GM23338 (cell line): Measurements from ENCODE around the gene OLFML2B. TPM values are rescaled to one million over a fixed set of nuclear protein-coding genes. Genes with fewer than 3 reads are reported as not detected.
A peak's percentile ranks its signal among the peaks of the same experiment; 100 is the strongest.

ENCODE experiments used
- ATAC-seq: fragments of 200-7000 bp; cut with Tn5 transposase; 3 replicates; pipeline ENCODE4 v1.9.1; 2020
- DNase-seq: peaks from one replicate; pipeline ENCODE4 v3.0.0-alpha.2; 2015; ENCODE audit warnings: low spot score
- H2AFZ ChIP-seq: fragments of 200-600 bp; sonication (generic); 2 replicates; pipeline ENCODE4 v1.8.0; 2016; ENCODE audit warnings: antibody characterized with exemption, mild to moderate bottlenecking, moderate library complexity
- H3F3A ChIP-seq: fragments of 200-600 bp; sonication (generic); replicated peaks from 2 replicates; pipeline ENCODE4 v1.8.0; 2017; ENCODE audit warnings: antibody characterized with exemption, mixed run types, low read depth
- H3K27ac ChIP-seq: fragments of 200-600 bp; sonication (generic); 2 replicates; pipeline ENCODE4 v1.6.1; 2016; ENCODE audit warnings: low read depth
- H3K27me3 ChIP-seq: fragments of 200-600 bp; sonication (generic); 2 replicates; pipeline ENCODE4 v1.8.0; 2016; ENCODE audit warnings: mild to moderate bottlenecking, mixed run types, moderate library complexity; ENCODE audit not compliant: insufficient read depth
- H3K36me3 ChIP-seq: fragments of 200-600 bp; sonication (generic); 2 replicates; pipeline ENCODE4 v1.8.0; 2016; ENCODE audit warnings: mild to moderate bottlenecking; ENCODE audit not compliant: insufficient read depth
- H3K4me1 ChIP-seq: fragments of 200-600 bp; sonication (generic); 2 replicates; pipeline ENCODE4 v1.8.0; 2016; ENCODE audit warnings: mild to moderate bottlenecking, moderate library complexity; ENCODE audit not compliant: insufficient read depth
- H3K4me2 ChIP-seq: fragments of 200-600 bp; sonication (generic); 2 replicates; pipeline ENCODE4 v1.7.1; 2017; ENCODE audit warnings: mixed run types
- H3K4me3 ChIP-seq: fragments of 200-600 bp; sonication (generic); 2 replicates; pipeline ENCODE4 v1.6.1; 2016; ENCODE audit warnings: mixed run types
- H3K79me2 ChIP-seq: fragments of 200-600 bp; sonication (generic); replicated peaks from 2 replicates; pipeline ENCODE4 v1.8.0; 2017; ENCODE audit warnings: mild to moderate bottlenecking; ENCODE audit not compliant: insufficient read depth
- H3K9me2 ChIP-seq: fragments of 200-600 bp; sonication (generic); 2 replicates; pipeline ENCODE4 v1.8.0; 2017; ENCODE audit not compliant: insufficient read depth
- H4K20me1 ChIP-seq: fragments of 200-600 bp; sonication (generic); replicated peaks from 2 replicates; pipeline ENCODE4 v1.8.0; 2017; ENCODE audit warnings: mild to moderate bottlenecking; ENCODE audit not compliant: insufficient read depth
- H3K27ac Mint-ChIP-seq: 2 replicates; pipeline ENCODE4 v1.8.0; 2020; ENCODE audit warnings: inconsistent platforms, mild to moderate bottlenecking, moderate library complexity, mixed read lengths
- H3K27me3 Mint-ChIP-seq: 3 replicates; pipeline ENCODE4 v1.8.0; 2022; ENCODE audit warnings: low read depth, mild to moderate bottlenecking, moderate library complexity, mixed read lengths, inconsistent platforms; ENCODE audit not compliant: insufficient read depth, poor library complexity
- H3K36me3 Mint-ChIP-seq: 3 replicates; pipeline ENCODE4 v1.8.0; 2021; ENCODE audit warnings: low read depth, mild to moderate bottlenecking, inconsistent platforms, moderate library complexity, mixed read lengths
- H3K4me1 Mint-ChIP-seq: 3 replicates; pipeline ENCODE4 v1.8.0; 2020; ENCODE audit warnings: mild to moderate bottlenecking, inconsistent platforms, mixed read lengths
- H3K4me3 Mint-ChIP-seq: 3 replicates; pipeline ENCODE4 v1.8.0; 2021; ENCODE audit warnings: moderate library complexity, mild to moderate bottlenecking, inconsistent platforms, mixed read lengths
- H3K9me3 Mint-ChIP-seq: 3 replicates; pipeline ENCODE4 v1.8.0; 2020; ENCODE audit warnings: moderate library complexity, mild to moderate bottlenecking, inconsistent platforms, mixed read lengths
- CREB1 ChIP-seq: fragments of 250-450 bp; sonication (Bioruptor Pico); IDR thresholded peaks from 2 replicates; pipeline ENCODE4 v1.5.0; 2020; ENCODE audit warnings: low read depth, mild to moderate bottlenecking, moderate library complexity
- EZH2 ChIP-seq: fragments of 200-600 bp; sonication (generic); IDR thresholded peaks from one replicate; pipeline ENCODE4 v1.8.0; 2017; ENCODE audit warnings: antibody characterized with exemption, mild to moderate bottlenecking, low read depth; ENCODE audit not compliant: unreplicated experiment
- EZH2phosphoT487 ChIP-seq: fragments of 200-600 bp; sonication (generic); IDR thresholded peaks from one replicate; pipeline ENCODE4 v1.8.1; 2018; ENCODE audit warnings: antibody characterized with exemption; ENCODE audit not compliant: unreplicated experiment
- JUNB ChIP-seq: IDR thresholded peaks from one replicate; pipeline ENCODE4 v1.6.1; 2016; ENCODE audit warnings: antibody characterized with exemption; ENCODE audit not compliant: unreplicated experiment
- NANOG ChIP-seq: IDR thresholded peaks from 2 replicates; pipeline ENCODE4 v1.6.1; 2016; ENCODE audit warnings: antibody characterized with exemption, borderline replicate concordance
- STAT1 ChIP-seq: IDR thresholded peaks from one replicate; pipeline ENCODE4 v1.6.1; 2016; ENCODE audit warnings: antibody characterized with exemption; ENCODE audit not compliant: unreplicated experiment
- ZNF331 ChIP-seq: fragments of 250-450 bp; sonication (Bioruptor Pico); IDR thresholded peaks from 2 replicates; pipeline ENCODE4 v1.5.0; 2020; ENCODE audit warnings: low read depth, mild to moderate bottlenecking, moderate library complexity
- polyA plus RNA-seq: library from polyadenylated mRNA; unstranded; fragments of >200 nt; fragmentation: Nextera tagmentation; extraction: Ambion mirVana; gene quantifications from 2 replicates; pipeline ENCODE4 v1.2.1, GENCODE V29; 2016
- total RNA-seq: library from RNA; depleted of rRNA; stranded (reverse); fragments of >200 nt; shearing (Covaris generic); gene quantifications from 2 replicates; pipeline ENCODE4 v1.2.3, GENCODE V29; 2014
- TF ChIP-seq, protein P1 (sequence below), 2 experiments: fragments of 200-600 bp in 1 of 2; sonication (generic) in 1 of 2; conservative IDR thresholded peaks; 2 replicates each; pipeline versions ENCODE4 v1.5.1 to v1.6.1; 2016 to 2017; ENCODE audit warnings: antibody characterized with exemption in 2 of 2, low read depth in 2 of 2, mild to moderate bottlenecking in 2 of 2, moderate library complexity in 1 of 2
- TF ChIP-seq, protein P2 (sequence below): IDR thresholded peaks from 2 replicates; pipeline ENCODE4 v1.6.1; 2016; ENCODE audit warnings: antibody characterized with exemption

OLFML2B gene
- total and polyA plus RNA-seq, 2 experiments from 2014 or later: 2.9 to 4.3 TPM

DNA sequence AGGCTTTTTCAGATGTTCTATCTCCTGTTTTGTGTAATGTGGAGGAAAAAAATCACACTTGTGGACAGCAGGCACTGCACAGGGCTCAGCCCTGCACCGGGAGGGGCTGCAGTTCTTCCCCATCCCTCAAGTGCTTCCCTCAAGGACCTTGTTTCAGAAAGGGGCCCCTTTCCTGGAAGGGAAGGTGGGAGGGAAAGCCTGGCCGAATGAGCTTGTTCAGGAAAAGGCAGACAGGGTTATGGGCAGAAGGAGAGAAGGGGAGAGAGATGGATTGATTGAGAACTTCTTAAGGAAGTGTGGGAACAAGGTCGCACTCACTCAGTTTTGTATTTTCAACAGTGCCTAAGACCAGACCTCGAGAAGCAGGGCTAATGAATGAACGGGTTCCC lies 41.2 kb downstream of the OLFML2B start:
- no peaks in the 10 kb centered on the region for H3K27me3 ChIP-seq
- H4K20me1 ChIP-seq: no peaks in the 10 kb centered on the region

DNA sequence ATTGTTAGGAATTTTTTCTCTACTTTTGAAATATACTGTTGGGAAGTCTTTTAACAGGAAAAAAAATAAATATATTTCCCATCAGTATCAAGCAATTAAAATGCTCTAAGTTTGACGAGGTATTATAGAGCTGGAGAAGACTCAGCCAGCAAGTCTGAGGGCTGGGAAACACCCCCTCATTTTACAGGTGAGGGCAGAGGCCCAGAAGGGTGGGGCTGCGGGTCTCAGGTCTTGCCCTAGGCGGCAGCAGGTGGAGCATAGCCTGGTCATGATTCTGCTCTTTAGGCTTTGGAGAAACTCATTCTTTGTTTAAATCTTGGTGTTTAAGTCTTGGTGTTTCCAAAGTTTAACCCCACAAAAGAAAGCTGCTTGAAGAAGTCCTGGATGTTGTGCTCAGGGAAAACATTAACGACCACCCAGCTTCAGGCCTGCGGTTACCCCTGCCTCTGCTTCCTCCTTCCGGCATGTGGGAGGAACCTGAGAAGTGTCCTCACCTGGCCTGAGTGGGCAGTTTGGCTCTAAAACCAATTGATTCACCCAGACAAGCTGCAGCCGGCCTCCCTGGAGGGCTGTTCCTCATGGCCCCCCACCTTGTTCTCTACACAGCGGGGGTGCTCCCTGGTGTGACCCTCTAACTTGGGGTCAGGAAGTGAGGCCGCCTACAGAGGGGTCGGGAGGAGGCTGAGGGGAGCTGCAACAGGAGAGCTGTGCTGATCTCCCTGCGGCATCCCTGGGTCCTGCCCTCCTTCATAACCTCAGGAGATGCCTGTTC lies 41.7 kb downstream of the OLFML2B start:
- Mint-ChIP-seq H3K27ac (no peak overlapping the region), H3K27me3 (peaks cover 2% of the 10 kb centered on the region), H3K9me3 (peaks cover under 1% of the 10 kb centered on the region; the same call in 2 of the 3 replicates), H3K36me3 (peaks cover 5% of the 10 kb centered on the region; the same call in 1 of the 3 replicates), H3K4me1 (no peaks in the 10 kb centered on the region; the same call in 2 of the 3 replicates), H3K4me3 (no peak overlapping the region)
- no peaks in the 10 kb centered on the region for H4K20me1 ChIP-seq
- H3K4me3 ChIP-seq: no peak overlapping the region
- H3K4me2 ChIP-seq: no peak overlapping the region
- no peak overlapping the region for H2AFZ ChIP-seq
- H3K27me3 ChIP-seq: no peaks in the 10 kb centered on the region
- peak; percentile 43; the same call in 2 of the 3 replicates for ATAC-seq
- H3K36me3 ChIP-seq: no peaks in the 10 kb centered on the region
- TF ChIP-seq, protein P1, sequence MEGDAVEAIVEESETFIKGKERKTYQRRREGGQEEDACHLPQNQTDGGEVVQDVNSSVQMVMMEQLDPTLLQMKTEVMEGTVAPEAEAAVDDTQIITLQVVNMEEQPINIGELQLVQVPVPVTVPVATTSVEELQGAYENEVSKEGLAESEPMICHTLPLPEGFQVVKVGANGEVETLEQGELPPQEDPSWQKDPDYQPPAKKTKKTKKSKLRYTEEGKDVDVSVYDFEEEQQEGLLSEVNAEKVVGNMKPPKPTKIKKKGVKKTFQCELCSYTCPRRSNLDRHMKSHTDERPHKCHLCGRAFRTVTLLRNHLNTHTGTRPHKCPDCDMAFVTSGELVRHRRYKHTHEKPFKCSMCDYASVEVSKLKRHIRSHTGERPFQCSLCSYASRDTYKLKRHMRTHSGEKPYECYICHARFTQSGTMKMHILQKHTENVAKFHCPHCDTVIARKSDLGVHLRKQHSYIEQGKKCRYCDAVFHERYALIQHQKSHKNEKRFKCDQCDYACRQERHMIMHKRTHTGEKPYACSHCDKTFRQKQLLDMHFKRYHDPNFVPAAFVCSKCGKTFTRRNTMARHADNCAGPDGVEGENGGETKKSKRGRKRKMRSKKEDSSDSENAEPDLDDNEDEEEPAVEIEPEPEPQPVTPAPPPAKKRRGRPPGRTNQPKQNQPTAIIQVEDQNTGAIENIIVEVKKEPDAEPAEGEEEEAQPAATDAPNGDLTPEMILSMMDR (conservative IDR thresholded peaks at IDR 0.05; ENCODE audit: low read depth in 2 of 2): no peak
- no peak for TF ChIP-seq CREB1
- no peak for TF ChIP-seq EZH2phosphoT487
- no peak for TF ChIP-seq JUNB
- TF ChIP-seq STAT1: no peak
- TF ChIP-seq NANOG: no peak
- TF ChIP-seq ZNF331 (CRISPR knock-in tag): no peak
- H3F3A ChIP-seq: no peaks in the 10 kb centered on the region
- no peaks in the 10 kb centered on the region for H3K79me2 ChIP-seq
- DNase-seq: no peak
- no peaks in the 10 kb centered on the region for H3K4me1 ChIP-seq
- no peak overlapping the region for H3K27ac ChIP-seq
- H3K9me2 ChIP-seq: peaks cover 4% of the 10 kb centered on the region; the same call in 1 of the 2 replicates

More for the DNA sequence above, 41.2 kb downstream of the OLFML2B start:
- Histone ChIP-seq H3K79me2 (no peaks in the 10 kb centered on the region), H3K4me3 (no peak overlapping the region), H2AFZ (no peak overlapping the region), H3K9me2 (peaks cover 4% of the 10 kb centered on the region; the same call in 1 of the 2 replicates), H3K36me3 (no peaks in the 10 kb centered on the region), H3K4me2 (no peak overlapping the region), H3F3A (no peaks in the 10 kb centered on the region), H3K27ac (no peak overlapping the region), H3K4me1 (no peaks in the 10 kb centered on the region)
- ATAC-seq (no peak), DNase-seq (no peak)
- no peak overlapping the region for H3K27ac Mint-ChIP-seq
- H3K4me1 Mint-ChIP-seq: no peaks in the 10 kb centered on the region; the same call in 2 of the 3 replicates
- TF ChIP-seq ZNF331 (CRISPR knock-in tag) (no peak), EZH2 (no peak)
- TF ChIP-seq, protein P1 (conservative IDR thresholded peaks at IDR 0.05; ENCODE audit: low read depth in 2 of 2): no peak
- TF ChIP-seq, protein P2, sequence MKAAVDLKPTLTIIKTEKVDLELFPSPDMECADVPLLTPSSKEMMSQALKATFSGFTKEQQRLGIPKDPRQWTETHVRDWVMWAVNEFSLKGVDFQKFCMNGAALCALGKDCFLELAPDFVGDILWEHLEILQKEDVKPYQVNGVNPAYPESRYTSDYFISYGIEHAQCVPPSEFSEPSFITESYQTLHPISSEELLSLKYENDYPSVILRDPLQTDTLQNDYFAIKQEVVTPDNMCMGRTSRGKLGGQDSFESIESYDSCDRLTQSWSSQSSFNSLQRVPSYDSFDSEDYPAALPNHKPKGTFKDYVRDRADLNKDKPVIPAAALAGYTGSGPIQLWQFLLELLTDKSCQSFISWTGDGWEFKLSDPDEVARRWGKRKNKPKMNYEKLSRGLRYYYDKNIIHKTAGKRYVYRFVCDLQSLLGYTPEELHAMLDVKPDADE: no peak
- H3K27me3 Mint-ChIP-seq: peaks cover 2% of the 10 kb centered on the region
- peaks cover 8% of the 10 kb centered on the region; the same call in 2 of the 3 replicates for H3K36me3 Mint-ChIP-seq
- peaks cover 6% of the 10 kb centered on the region for H3K9me3 Mint-ChIP-seq
- no peak overlapping the region for H3K4me3 Mint-ChIP-seq
